NOMO-1 treated with DMSO at 0.1 percent for 48 hours (cell line): Measurements from ENCODE around the gene PIM1.
A peak's percentile ranks its signal among the peaks of the same experiment; 100 is the strongest.
"Not testable (repeated sequence)": the region's sequence is repeated elsewhere in the genome, so short reads cannot be mapped to it uniquely, and the experiment has no call there.

Experiments used
- DNase-seq: peaks from one replicate; lab custom pipeline; 2025; ENCODE audit not compliant: unreplicated experiment; lab: John Stamatoyannopoulos, UW

PIM1 gene

GRCh38 chr6:37170273-37171200 is 585 bp downstream of the PIM1 start:
- DNase-seq: peak; percentile 44

- no peak for DNase-seq
Measured at GRCh38 chr6:37171201-37171969, 1.4 kb downstream of the PIM1 start.

DNA sequence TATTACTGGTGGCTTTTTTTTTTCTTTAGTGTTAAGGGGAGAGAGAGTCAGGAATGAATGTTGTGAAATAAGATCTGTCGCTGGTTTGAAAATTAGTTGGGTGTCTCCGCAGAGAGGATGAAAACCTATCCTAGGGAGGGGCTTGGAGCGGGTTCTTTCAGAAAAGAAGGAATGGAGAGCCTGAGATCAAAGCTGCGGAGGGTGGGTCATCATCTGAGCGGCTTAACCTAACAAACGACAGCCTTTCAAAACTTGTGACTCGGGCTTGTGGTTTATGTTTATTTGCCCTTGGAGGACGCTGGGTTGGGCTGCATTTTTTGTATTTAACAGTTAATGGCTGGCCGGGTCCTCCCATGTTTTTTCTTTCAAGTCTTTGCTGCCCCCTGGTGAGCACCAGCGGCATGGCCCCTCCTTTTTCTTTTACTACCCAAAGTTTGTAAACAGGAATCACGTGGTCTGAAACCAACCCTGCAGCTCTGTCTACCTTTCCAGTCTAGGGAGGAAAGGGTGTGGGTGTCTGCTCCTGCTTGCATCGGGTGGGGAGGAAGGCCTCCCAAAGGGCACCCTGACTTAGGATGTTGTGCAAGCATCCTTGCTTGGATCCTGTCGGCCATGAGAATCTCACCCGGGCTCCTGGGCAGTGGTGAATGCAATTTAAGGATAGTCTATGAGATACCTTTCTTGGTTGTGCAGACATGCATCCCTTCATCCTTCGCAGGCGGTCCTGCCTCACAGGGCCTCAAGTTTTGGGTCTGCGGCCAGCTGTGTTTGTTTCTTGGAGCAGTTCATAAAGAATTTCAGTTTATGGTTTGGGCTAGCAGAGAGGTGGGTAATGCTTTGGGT is 2.2 kb downstream of the PIM1 start:
- DNase-seq: peak; percentile 89

GRCh38 chr6:37172912-37173492 is 3.0 kb downstream of the PIM1 start:
- DNase-seq: no peak

GRCh38 chr6:37173493-37174195 is 3.7 kb downstream of the PIM1 start:
- DNase-seq: no peak

GRCh38 chr6:37174196-37174514 is 4.2 kb downstream of the PIM1 start:
- DNase-seq: no peak

GRCh38 chr6:37174515-37175331 is 4.8 kb downstream of the PIM1 start:
- no peak for DNase-seq

- DNase-seq: peak; percentile 62
Measured at GRCh38 chr6:37175332-37176267, 5.6 kb downstream of the PIM1 start.

GRCh38 chr6:37176268-37177076 is 6.5 kb downstream of the PIM1 start:
- no peak for DNase-seq

GRCh38 chr6:37177077-37177934 is 7.4 kb downstream of the PIM1 start:
- DNase-seq: peak; percentile 92

- DNase-seq: no peak
Measured at GRCh38 chr6:37177935-37178517, 8.1 kb downstream of the PIM1 start.

- no peak for DNase-seq
Measured at GRCh38 chr6:37180075-37180474, 10.1 kb downstream of the PIM1 start.

GRCh38 chr6:37180610-37181009 is 10.7 kb downstream of the PIM1 start:
- DNase-seq: not testable (repeated sequence)

- peak; percentile 98 for DNase-seq
Measured at GRCh38 chr6:37182736-37183590, 13.0 kb downstream of the PIM1 start.
